HL-60/S4 treated with phorbol 12-myristate 13-acetate at 8.2 ng/mL for 4 days and 3 days (cell line): Measurements from ENCODE around the gene NPDC1.

ENCODE experiments used
- in situ Hi-C: fragments of 300-500 bp; cut with MboI; formaldehyde crosslinking; loops from 2 replicates; pipeline ENCODE4 v1.15.0; 2022; ENCODE audit warnings: low sequenced_read_pairs

Gene NPDC1

DNA sequence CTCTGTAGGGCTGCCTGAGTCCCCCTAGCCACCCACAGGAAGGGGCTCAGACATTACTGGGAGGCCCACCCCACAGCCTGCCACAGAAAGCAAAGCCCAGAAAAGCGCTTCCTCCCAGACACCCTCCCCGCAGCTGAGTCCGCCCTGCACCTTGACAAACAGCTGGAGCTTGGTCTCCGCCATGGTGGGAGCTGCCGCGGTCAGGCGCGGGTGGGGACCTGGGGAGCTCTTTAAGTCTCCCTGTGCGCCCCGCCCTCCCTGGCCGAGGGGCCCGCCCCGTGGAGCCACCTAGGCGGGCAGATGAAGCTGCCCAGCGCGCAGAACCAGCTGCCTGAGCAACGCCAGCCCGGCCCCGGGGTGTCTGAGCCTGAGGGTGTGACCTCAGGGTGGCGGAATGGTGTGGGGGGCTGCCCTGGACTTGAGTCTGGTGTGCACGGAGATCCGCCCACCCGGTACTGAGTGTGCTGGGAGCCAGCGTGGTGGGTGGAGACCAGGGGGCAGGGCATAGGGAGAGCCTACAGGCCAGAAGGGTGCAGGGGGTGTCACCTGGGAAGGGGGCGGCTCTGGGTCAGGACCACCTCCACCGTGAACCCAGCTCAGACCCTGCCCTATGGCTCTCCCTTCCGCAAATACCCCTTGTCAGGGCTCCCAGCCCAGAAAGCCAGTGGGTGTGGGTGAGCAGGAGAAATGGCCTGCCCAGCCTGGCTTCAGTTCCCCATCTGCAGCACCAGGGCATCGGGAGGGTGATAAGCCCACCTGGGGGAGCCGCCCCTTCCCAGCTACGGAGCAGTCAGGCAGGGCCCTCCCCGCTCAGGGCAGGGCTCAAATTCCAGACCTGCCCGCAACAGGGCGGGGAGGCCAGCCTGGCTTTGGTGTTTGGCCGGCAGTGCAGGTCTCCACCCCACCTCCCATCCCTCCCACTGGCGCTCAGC lies 49.4 kb downstream of the NPDC1 start, which contains the start of gene CLIC3:
Gene CLIC3 (minus strand): TSS at position 208 of the 932 bp plus-strand sequence. CDS start 25 bp downstream, at position 183.
- in situ Hi-C loops, result no loop called here

GRCh38 chr9:136995772-136996311 lies 50.1 kb downstream of the NPDC1 start:
- in situ Hi-C loops, result no loop called here

DNA sequence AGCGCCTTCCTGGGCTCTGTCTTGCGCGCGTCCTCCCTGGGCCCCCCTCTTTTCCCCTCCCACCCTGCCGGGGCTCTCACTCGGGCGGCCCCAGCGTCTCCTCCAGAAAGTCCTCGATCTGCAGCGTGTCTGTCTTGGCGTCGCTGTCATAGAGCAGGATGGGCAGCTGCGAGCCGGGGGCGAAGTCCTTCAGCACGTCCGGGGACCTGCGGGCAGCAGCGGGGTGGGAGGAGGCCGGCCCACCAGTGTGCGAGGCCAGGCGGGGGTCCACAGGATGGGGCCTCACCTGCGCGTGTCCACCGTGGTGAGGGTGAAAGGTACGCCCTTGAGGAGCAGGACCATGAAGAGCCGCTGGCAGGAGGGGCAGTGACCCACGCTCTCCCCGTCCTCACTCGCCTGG lies 50.6 kb downstream of the NPDC1 start:
- in situ Hi-C loops, result no loop called here

DNA sequence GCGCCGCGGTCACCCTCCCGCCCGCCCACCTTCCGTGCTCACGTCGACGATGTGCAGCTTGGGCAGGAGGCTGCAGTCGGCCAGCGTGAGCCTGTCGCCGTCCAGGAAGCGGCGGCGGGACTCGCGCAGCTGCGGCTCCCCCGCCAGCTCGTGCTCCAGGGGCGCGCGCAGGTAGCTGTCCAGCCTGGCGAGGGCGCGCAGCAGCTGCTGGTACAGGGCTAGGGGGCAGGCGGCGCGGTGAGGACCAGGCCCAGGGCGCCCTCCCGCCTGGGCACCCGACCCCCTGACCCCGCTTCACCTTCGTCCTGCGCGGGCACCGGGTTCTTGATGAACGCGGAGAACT lies 51.1 kb downstream of the NPDC1 start:
- in situ Hi-C loops, result no loop called here

- in situ Hi-C loops, result no loop called here
These were observed 51.6 kb downstream of the NPDC1 start for GRCh38 chr9:136994180-136994887.

DNA sequence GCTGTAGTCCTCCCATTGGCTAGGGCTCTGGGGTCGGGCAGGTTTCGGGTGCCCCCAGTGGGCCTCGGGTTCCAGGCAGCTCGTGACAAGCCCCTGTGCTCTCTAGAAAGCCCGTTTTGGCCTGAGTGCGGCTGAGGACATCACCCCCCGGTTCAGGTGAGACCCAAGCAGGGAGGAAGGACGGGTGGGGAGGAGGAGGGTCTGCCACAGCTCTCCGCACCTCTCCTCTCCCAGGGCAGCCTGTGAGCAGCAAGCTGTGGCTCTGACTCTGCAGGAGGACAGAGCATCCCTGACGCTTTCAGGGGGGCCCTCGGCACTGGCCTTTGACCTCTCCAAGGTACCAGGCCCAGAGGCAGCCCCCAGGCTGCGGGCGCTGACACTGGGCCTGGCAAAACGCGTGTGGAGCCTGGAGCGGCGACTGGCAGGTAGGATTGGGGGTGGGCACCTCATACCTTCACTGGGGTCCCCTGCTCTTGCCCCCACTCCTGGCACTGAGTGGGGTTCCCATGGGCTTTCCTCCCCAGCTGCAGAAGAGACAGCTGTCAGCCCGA lies 53.1 kb downstream of the NPDC1 start:
- in situ Hi-C loops, result no loop called here

DNA sequence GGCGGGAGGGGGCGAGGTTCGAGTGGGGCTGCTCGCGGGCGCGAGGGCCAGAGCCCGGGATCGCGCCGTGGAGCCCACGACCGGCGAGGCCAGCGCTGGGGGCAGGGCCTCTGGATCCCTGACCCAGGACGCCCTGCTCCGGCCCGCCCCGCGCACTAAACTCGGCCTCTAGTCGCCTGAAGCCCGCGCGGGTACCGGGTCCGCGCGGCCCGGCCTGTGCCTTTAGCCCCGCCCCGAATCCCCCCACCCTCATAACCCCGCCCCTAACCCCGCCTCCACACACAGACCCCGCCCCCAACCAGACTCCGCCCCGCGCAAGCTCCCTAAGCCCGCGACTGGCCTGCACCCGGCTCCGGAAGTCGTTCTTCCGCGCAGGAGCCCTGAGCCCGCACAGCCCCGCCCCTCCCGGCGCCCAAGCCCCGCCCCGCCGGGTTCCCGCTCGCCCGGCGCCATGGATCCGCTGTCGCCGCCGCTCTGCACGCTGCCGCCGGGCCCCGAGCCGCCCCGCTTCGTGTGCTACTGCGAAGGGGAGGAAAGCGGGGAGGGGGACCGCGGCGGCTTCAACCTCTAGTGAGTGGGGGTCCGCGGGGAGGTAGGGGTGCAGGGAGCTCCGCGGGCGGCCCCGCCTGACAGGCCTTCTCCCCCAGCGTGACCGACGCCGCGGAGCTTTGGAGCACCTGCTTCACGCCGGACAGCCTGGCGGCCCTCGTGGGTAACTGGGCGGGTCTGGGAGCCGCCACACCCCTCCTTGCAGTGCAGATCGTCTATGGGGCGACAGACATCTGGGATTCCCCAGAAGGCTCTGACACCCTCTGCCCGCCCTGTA lies 53.8 kb downstream of the NPDC1 start, which contains the start of gene PAXX:
Gene PAXX (plus strand): TSS at position 430 of the 826 bp plus-strand sequence. CDS start 22 bp downstream, at position 452.
- in situ Hi-C loops, result no loop called here

DNA sequence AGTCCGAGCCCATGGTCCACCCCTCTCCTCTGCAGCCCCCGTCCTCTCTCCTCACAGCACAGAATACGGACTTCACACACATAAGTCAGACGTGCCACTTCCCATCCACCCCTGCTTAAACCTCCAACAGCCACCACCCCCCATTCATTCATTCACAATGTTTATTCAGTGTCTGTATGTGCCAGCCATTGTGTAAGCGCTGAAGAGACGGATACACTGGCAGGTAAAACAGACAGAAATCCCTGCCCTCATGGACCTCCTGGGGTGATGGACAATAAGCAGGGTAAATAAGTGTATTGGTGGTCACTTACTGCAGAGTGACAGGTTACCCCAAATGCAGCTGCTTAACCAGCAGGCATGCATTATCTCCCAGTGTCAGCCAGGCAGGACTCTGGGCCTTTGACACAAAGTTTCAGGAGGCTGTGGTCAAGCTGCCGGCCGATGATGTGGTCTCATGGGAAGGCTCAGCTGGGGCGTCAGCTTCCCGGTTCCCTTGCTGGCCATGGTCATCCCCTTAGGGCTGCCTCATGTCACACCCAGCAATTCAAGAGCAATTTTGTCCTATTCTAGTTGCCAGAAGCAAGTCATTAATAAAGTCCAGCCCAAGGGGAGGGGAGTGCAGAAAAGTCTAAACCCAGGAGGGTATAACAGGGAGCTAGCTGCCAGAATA lies 55.6 kb downstream of the NPDC1 start:
- in situ Hi-C loops, result no loop called here
